HG03442 (cell line): ENCODE results near the gene HAGH.
"Not testable (repeated sequence)": the region's sequence is repeated elsewhere in the genome, so short reads cannot be mapped to it uniquely, and the experiment has no call there.

Experiments
- ATAC-seq: cut with Tn5 transposase; IDR thresholded peaks from one replicate; pipeline ENCODE4 v1.9.1; 2021; ENCODE audit warnings: mild to moderate bottlenecking, moderate library complexity; ENCODE audit not compliant: unreplicated experiment

The HAGH gene

GRCh38 chr16:1815461-1815860, 11.2 kb downstream of the HAGH start:
- ATAC-seq: no peak

DNA sequence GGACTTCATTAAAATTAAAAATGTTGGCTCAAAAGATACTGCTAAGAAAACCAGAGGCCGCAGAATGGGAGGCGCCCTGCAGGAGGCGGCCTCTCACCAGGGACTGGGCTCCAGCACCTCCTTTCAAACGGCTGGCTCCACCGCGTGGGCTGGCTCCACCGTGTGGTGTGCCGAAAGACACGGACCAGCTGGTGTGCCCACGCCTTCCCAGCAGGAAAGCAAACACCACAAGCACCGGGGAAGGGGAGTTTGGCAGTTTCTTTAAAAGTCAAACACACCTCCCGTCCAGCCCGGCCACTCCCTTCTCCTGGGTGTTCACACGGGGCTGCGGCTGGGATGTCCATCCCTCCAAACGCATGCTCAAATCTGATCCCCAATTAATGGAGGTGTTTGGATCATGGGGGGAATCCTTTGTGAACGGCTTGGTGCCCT, 13.9 kb downstream of the HAGH start:
- ATAC-seq: no peak

DNA sequence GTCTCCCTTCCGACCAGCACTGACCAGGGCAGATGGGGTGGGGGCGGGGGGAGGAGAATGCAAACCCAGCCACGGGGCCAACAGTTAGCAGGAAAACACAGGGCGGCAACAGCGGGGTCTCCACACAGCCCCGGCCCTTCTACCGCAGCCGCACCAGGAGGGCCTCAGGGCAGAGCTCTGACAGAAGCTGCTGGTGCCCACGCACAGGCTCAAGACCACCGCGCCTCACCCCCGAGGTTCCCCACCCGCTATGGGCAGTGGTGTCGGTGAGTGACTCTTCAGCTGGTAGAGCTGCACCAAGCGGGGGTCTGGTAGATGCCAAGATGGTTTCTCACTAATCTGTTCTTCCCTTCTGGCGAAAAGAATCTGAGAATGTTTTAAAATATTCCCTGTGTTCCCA, 16.1 kb downstream of the HAGH start:
- no peak for ATAC-seq

DNA sequence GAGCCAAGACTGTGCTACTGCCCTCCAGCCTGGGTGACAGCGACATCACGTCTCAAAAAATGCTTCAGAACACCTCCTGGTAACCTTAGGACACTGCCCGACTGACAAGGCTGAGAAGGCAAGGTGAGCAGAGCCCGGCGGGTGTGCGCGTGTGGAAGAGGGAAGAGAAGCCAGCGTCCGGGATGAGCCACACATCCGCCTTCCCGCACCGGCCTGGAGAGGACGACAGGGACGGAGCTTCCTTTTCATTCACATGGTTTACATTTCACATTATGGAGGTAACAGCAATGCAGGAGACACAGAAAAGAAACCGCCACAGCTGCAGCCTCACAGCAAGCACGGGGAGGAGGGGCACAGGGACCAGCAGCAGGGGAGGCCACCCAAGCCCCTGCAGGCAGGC, 16.5 kb downstream of the HAGH start:
- ATAC-seq: no peak

DNA sequence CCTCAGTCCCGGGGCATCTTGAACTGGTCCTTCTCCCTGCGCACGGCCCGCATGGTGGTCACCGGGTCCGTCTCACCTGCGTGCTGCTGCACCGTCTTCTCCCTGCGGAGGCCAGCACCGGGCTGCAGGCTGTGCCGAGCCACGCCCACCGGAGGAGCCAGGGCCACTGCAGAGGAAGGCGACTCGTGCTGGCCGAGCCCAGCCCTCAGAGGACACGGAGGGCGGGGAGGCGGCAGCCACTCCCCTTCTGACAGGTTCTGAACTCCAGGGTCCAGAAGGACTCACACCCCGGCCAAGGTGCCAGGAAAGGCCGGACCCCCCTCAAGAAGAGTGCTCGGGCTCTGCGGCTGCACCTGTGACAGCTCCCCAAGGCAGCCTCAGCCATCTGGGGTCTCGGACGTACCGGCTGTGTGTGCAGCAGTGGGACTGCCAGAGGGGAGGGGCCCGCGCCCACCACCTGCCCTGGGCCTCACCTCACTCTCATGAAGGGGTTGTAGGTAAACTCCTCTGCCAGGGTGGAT, 17.3 kb downstream of the HAGH start:
- ATAC-seq: no peak

DNA sequence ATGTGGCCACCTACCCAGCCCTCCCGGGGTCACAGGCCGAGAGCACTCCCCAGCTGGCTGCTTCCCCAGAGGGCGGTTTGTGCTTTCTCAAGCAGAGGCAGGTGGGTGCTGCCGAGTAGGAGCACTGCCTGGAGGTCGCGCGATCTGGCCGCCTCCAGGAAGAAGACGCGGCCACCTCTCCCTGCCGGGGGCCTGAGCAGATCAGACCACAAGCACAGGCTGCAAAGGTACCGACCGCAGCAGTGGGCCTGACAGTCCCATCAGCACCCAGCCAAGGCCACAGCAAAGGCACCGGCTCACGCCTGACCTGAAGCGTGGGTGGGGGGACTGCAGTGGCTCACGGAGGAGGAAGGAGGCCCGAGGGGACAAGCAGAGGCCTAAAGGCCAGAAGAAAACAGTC, 17.9 kb downstream of the HAGH start:
- no peak for ATAC-seq

- ATAC-seq: no peak
These were observed 19.0 kb downstream of the HAGH start for GRCh38 chr16:1807626-1808025.

DNA sequence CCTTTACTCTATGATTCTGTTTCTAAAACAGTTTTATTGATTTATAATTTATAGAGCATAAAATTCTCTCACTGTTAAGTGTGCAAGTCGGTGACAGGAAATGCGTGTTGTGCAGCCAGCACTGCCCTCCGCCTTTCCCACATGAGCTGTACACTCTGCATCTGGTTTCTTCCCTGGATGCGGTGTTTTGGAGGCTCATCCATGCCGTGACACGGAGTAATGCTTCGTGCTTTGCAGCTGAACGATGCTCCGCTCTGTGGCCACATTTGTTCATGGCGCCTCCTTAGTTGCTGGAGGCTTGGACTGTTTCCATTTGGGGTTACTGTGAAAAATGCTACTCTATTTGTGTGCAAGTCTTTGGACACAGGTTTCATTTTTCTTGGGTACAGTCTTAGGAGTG, 25.9 kb downstream of the HAGH start:
- ATAC-seq: no peak

- not testable (repeated sequence) for ATAC-seq
These were observed 27.4 kb downstream of the HAGH start for GRCh38 chr16:1799263-1799662.

DNA sequence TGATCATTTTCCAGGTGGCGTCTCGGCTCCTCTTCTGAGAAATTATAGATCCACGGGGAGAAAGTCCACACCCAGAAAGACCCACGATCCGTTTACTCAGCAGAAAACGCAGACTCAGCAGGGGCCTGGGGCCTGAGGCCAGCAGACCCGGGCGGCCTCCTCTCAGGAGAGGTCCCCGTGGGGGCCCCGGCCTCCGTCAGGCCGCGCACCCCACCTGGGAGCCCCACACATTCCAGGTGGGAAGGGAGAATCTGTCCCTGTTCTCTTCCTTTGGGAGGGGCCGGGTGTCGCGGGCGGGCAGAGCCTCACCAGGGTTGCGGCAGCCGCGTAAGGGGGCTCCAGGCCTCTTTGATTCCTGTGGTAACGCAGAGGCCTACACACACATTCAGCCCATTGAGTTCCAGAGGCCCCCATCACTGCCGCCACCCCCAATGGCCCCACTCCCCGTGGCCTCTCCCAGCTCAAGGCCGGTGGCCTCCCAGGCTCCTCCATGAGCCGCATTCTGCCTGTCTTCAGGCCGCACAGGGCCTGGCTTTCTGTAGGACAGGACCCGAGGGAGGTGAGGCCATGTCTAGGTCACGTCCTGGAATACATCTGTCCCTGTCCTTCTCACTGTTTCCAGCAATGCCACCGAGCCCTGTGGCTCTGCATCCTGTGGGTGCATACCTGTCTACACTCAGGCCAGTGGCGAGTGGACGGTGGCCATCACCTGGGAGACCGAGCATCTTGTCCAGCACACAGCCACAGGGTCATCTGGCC, 31.5 kb downstream of the HAGH start:
- no peak for ATAC-seq

DNA sequence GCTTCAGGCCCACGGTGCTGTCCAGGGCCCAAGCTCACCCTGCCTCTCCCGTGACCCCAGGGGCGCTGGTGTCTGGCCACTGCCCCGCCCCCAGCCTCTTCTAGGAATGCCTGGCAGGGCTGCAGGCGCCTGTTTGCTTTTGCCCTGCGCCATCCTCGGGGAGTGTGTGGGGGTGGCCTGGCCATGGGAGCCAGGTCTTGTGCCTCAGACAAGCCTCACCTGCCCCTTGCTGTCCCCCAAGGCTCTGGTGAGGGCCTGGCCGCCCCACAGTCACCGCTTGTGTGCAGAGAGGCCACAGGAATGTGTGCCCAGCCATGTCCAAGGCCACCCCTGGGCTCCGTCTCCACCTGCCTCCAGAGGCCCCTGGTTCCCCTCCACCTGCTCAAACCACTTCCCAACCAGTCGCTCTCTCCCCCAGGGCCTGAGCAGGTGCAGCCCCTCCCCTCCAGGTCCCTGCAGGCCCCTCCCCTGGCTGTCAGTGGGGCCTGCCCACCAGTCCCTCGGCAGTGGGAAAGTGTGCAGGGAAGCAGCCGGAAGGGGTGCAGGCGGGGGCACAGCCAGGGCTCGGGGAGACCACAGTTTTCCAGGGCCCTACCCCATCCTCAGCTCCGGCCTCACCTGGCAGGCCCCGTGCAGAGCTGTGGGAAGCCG, 32.3 kb downstream of the HAGH start:
- no peak for ATAC-seq

DNA sequence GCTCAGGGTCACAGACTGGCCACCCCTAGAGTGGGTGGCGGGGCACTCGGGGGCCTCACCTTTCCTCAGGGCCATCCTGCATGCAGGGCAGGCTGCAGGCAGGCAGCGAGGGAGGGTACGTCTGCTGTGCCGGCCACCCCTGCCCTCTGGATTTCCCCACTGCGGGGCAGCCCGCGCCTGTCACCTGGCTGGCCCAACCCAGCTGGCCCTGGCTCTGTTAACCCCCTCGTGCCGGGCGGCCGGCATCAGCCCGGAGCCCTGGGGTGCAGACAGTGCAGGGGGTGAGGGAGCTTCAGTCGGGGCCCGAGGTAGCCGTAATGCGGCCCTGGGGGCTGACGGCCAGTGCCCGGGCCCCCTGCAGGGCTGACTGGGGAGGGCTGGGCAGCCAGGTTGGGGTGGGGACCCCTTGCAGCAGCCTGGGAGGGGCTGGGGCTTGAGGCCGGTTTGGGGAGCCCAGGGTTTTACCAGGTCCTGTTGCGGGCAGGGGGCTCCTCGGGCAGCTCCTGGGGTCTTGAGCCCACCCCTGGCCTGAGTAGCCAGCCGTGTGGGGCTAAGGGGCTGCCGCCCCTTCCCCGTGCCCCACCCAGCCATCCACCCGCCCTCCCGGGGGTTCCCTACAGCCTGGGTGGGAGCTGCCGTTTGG, 32.9 kb downstream of the HAGH start, which contains the start of gene IGFALS:
Gene IGFALS, minus strand, starts transcription at position 128 of the 643 bp plus-strand sequence. Its CDS starts 53 bp downstream, at position 75.
- no peak for ATAC-seq

DNA sequence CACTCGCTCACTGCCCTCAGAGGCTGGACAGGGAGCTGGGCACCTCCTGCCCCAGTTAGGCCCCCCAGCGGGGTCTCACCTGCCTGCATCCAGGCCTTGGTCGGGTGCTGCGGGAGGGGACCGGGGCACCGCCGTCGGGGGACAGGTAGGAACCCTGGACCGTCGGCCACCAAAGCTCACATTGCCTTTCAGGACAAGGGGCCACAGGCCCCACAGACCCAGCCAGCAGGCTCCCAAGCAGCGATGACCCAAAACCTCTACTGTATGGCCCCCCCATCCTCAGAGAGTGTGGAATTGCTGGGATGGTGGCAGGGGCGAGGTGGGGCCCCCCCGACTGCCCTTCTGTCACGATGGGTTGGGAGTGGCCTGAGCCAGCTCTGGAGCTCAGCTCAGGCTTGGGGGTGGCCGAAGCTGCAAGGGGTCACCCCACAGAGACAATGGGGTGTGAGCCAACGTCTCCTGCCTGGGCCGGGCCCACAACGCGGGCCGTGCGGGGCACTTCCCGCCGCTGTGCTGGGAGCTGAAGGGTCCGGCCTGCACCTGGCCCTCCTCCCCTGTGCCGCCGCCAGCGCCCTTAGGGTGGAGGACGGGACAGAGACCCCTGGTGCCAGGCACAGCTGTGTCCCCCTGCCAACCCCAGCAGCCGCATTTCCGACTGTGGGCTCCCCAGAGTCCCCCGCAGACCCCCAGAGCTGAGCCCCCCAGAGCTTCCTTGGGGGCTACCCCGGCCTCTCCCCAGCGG, 33.6 kb downstream of the HAGH start:
- ATAC-seq: no peak

- ATAC-seq: no peak
These were observed 34.4 kb downstream of the HAGH start for GRCh38 chr16:1791943-1792812.

- ATAC-seq: no peak
These were observed 35.2 kb downstream of the HAGH start for GRCh38 chr16:1791256-1791942.

- ATAC-seq: no peak
These were observed 35.9 kb downstream of the HAGH start for GRCh38 chr16:1790611-1791255.

DNA sequence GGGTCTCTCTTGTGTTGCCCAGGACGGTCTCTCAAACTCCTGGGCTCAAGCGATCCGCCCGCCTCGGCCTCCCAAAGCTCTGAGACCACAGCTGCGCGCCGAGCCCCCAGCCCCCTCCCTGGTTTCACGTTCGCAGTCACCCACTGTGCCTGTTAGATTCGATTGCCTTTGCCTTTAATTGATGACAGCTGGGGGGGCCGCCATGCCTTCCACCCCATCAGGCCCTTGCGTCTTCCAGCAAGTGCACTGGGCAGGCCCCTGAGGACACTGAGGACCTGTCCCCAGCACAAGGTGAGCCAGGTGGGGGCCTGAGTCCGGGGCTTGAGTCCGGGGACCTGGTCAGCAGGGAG, 36.4 kb downstream of the HAGH start:
- no peak for ATAC-seq

DNA sequence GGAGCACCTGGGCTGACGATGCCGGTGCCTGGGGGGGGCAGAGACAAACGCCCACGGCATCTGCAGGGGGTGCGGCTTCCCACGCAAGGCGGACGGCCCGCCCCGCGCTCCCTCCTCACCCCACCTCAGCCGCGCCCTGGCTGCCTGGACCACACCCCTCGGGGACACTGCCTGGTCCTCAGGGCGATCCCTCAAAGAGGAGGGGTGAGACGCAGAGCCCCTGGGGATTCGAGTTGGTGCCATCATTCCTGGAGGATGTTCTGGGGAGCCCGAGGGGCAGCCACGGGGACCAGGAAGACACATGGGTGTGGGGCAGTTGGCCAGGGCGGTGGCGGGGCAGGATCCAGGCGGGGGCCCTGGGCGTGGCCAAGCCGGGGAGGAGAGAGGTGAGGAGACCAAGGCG, 37.0 kb downstream of the HAGH start:
- no peak for ATAC-seq

DNA sequence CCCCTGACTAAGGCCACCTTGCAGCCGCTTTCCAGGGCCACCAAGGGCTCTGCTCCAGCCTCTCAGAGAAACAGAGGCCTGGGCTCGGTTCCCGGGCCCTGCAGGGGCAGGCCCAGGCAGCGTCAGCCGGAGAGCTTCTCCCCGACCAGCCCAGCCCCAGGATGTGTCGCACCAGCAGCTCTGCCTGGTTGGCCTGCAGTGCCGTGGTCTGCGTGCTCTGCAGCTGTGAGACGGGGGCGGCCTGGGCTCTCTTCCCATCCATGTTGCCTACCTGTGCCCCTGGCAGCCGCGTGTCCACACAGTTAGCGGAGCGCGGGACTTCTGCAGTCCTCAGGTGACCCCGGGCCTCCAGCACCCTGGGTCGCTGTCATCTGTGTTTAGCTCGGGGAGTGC, 37.9 kb downstream of the HAGH start:
- no peak for ATAC-seq
